Gastrocnemius medialis (tissue), 4 donors: Measurements from ENCODE around the gene KLHL21.

Source experiments
- POLR2A ChIP-seq, 2 donors: fragments of 450-650 bp; IDR thresholded peaks; one replicate each; pipeline ENCODE4 v1.6.1; 2017; ENCODE audit warnings: antibody characterized with exemption in 2 of 2, mild to moderate bottlenecking in 2 of 2, moderate library complexity in 2 of 2
- TF ChIP-seq, protein P1 (sequence below), 5 experiments: fragments of 450-650 bp in 3 of 5; fragments of 200-600 bp in 2 of 5; sonication (generic) in 2 of 5; IDR thresholded peaks in 4 of 5; conservative IDR thresholded peaks in 1 of 5; 1 replicate in 4 of 5; 2 replicates in 1 of 5; pipeline ENCODE4 v1.5.1; 2016 to 2019; ENCODE audit warnings: antibody characterized with exemption in 5 of 5, mild to moderate bottlenecking in 3 of 5, moderate library complexity in 3 of 5

- TF ChIP-seq, protein P1, sequence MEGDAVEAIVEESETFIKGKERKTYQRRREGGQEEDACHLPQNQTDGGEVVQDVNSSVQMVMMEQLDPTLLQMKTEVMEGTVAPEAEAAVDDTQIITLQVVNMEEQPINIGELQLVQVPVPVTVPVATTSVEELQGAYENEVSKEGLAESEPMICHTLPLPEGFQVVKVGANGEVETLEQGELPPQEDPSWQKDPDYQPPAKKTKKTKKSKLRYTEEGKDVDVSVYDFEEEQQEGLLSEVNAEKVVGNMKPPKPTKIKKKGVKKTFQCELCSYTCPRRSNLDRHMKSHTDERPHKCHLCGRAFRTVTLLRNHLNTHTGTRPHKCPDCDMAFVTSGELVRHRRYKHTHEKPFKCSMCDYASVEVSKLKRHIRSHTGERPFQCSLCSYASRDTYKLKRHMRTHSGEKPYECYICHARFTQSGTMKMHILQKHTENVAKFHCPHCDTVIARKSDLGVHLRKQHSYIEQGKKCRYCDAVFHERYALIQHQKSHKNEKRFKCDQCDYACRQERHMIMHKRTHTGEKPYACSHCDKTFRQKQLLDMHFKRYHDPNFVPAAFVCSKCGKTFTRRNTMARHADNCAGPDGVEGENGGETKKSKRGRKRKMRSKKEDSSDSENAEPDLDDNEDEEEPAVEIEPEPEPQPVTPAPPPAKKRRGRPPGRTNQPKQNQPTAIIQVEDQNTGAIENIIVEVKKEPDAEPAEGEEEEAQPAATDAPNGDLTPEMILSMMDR (IDR thresholded peaks at IDR 0.05 in 4 of 5, conservative IDR thresholded peaks at IDR 0.05 in 1 of 5), result no peak
- TF ChIP-seq POLR2A (IDR thresholded peaks at IDR 0.05), result no peak
These were observed 30.2 kb upstream of the KLHL21 start for GRCh38 chr1:6632588-6633514.
